ENCODE data around the gene CDH24.

GRCh38 chr14:23101213-23101970 is 44.1 kb upstream of the CDH24 start:
- TF ChIP-seq ESRRA (IDR thresholded peaks at IDR 0.05; ENCODE audit: borderline replicate concordance, low read length) (no peak), CTCF (IDR thresholded peaks at IDR 0.05) (no peak), HDAC2 (IDR thresholded peaks at IDR 0.05) (no peak), EP300 (IDR thresholded peaks at IDR 0.05) (no peak), MAX (IDR thresholded peaks at IDR 0.05) (no peak), NFE2L2 (conservative IDR thresholded peaks at IDR 0.05; ENCODE audit: low read length) (no peak), CEBPB (IDR thresholded peaks at IDR 0.05) (no peak)

Measured in A549 (cell line).